Inflammatory macrophage treated with lipopolysaccharide for 4 hours (primary cell): ENCODE results near the gene DCDC1.

Source experiments
- DNase-seq: peaks from one replicate; pipeline ENCODE4 v3.0.0-alpha.2; 2020

Gene DCDC1

DNA sequence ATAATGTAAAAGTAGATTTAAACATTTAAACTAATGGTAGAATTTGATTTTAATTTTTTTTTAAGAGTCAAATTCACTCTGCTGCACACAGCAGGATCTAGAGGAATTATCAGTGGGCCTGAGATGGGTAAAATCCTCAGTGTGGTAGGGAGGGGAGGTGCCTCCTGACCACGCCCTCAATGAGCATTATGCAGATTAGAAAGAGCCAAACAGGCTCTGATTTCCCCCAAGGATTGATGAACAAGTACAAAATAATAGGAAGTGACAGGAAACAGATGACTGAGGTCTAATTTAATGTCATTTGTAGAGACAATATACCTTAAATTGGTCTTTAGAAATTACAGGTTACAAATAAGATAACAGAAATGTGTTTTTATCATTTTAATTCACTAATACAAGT lies 155.2 kb downstream of the DCDC1 start:
- no peak for DNase-seq

DNA sequence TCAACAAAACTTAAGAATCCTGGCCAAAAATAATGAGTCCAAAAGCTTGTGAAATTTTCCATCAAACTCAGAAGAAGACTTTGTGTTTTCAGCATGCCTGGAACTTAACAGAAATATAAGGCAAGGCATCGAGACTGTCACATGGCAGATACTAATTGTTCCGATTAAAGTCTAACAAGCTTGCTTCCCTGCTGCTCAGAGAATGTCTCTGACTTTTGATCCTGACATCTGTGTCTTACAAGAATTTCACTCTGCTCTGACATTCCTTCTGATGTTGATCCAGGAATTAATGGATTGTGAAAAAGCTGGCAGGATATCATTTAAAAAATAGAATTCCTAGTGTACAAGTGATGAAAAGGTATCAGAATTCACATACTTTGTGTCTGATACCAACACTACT lies 170.2 kb downstream of the DCDC1 start:
- no peak for DNase-seq

DNA sequence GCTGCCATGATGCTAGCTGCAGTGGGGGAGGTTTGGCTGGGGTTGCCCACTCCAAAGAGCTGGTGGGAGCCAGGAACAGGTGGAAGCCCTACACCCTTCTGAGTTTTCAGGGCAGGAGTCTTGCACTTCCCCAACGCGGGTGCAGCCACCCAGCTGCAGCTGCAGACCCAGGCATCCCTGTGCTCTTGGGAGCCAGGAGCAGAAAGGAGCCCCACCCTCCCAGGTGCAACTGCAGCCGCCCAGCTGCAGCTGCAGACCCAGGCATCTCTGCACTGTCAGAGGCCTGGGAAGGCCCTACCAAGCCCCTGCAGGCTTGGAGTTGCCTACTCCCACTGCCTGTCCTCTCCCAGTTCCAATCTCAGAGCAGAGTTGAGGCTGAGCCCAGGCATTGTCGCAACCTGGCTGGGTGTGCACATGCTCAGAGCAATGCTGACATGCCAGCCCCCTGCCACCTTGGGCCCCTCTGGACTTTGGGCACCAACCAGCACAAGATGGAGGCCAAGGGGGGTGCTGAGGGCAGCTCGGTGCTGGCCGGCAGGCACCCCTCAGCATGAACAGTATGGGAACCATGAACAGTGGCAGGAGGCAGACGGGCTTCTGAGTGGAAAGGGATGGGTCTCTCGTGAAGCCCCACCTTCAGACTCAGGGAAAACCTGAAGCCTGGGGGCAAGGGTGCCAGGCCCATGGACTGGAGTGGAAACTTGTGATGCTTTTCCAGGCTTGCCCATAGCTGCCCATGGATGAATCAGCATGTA lies 195.4 kb downstream of the DCDC1 start:
- no peak for DNase-seq

DNA sequence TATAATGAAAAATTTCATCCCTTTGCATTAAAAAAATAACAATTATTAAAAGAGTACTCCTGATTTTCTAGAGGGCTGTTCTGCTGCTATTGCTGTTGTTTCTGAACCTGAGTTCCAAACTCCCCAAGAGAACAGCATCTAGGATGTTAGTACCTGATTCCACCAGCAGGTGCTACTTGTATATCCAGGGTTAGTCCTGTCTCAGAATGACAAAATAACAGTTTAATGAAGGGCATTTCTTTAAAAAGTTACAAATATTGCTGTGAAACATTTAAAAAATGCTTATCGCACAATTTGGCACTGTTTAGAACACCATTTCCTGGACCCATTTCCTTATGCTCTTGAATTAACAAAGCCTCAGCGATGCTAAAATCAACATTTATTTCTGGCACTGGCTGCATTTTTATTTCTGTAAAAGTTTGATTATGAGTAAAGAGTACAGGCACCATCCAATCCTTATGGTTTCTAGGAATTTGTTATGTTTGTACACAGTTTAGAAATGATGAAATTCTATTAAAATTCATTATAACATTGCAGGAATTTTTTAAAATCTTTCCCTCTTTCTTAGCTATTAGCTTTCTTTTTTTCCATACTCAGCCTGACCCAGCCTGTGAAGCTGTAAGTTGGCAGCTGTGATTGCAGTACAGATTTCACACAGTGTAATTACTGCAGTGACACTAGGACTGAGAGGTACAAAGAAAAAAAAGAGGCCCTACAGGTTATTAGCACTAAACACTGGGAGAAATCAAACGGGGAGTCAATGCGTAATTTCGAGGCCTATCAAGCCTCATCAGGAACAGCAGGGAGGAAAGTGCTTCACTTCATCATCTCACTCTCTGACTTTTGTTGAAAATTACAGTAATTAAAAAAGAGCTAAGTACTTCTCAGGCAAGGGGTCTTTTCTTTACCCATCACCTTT lies 208.8 kb downstream of the DCDC1 start:
- no peak for DNase-seq

DNA sequence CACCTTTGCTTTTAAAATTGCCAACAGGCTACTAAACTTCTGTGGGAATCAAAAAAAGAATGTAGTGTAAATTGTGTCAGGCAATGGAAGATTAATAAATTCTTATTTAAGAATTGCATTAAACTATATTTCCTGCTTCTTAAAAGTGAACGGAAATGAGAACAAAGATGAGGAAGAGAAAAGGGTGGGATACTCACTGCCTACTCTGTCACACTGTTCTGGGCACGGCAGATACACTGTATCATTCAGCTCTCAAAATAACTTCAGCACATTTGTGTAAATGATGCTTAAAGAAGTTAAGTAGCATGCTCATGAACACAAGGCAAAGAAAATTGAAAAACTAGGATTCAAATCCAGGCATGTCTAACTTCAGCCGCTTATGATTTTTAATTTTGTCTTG lies 218.7 kb downstream of the DCDC1 start:
- DNase-seq, result no peak

DNA sequence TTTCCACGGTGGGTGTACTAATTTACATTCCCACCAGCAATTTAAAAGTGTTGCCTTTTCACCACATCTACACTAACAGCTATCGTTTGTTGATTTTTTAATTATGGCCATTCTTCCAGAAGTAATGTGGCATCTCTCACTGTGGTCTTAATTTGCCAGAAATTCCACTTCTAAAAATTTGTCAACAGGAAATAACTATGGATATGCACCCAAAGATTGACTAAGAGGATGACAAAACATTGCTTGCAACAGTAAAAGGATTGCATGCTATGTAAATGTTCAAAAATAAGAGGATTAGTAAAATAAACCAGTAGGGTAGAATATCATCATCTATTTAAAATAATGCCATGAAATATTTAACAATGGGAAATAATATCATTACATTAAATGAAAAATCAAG lies 219.5 kb downstream of the DCDC1 start:
- DNase-seq, result no peak

DNA sequence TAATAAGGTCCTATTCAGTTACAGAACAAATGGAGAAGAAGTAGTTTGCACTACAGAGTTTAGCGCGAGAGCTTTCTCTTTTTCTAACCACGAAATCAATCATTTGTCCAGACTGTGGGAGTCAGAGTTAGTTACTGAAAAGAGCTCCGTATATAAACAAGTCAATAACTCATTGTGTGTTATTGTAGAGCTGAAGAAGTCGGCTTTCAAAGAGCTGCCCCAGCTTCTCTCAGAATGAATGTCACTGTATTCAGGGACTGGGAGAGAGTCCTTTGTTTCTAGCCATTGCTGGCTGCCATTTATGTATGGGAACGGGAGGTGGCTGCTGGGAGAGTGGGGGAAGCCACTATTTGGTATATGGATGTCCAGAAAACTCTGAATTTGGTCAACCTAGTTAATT lies 227.8 kb downstream of the DCDC1 start:
- DNase-seq, result no peak

DNA sequence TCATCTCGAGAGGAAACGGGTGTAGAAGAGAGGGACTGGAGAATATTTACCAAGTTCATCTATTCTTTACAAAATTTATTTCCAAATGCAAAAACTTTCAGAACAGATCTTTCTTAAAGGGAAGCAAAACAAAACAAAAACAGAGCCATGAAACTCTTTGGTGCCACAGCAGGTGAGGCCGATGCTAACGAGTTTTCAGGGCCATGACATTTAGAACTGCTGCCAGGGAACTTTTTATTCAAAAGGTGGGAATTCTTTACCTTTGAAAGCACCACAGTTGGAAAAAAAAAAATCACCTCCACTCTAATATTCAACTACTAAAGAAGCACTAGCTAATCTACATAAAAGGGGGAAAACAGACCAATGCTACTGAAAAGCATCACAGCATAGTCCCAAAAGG lies 230.1 kb downstream of the DCDC1 start:
- DNase-seq, result no peak

DNA sequence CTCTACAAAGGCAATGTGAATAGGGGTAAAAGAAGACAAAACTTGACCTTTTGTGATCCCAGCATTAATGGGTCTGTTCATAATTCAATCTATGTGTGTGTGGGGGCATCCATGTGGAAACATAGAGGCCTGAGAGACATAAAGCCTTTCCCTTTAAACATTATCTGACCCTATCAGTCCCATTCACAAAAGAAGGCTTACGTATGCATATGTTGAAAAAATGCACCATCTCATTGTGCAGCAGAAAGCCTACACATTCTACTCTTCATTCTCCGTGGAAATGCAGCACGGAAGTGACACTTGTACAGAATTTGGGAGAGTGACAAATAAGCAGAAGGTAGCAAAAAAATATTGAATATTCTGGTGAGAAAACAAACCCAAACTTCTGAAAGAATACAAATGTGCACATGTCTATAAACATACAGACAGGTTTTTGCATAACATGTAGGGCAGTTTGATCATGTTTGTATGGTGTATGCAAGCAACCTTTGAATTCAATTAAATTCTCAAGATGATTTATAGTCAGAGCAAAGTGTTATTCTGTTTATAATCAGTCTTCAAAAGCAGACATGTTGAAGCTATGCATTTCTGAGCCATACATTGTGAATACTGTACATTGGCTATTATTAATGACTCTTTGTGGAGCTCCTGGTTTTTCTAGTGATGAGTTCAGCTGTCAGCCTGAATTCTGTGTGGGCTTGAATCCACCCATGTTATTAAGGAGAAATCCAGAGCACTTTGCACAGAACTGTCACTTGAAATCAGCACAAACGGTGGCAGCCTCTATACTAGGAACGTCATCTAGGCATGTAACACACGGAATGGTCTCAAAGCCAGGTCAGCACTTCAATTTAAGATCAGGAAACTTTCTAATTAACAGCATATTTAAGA lies 236.8 kb downstream of the DCDC1 start:
- DNase-seq, result no peak

DNA sequence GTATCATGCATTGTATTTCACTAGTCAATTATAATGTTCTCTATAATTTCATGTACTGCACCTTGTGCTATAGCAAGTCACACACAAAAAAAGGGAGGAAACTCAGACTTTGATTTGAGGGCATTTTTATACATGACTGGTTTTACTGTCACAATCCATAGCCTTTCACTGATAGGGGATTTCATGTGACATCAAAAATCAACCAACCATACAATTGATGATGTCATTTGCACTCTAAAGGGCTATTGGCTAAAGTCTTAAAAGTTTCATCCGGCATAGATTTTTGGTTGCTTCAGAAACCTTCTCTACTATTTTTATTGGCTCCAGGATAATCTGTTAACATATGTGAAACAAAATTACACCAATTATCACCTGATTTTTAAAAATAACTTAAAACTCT lies 237.8 kb downstream of the DCDC1 start:
- DNase-seq, result no peak

DNA sequence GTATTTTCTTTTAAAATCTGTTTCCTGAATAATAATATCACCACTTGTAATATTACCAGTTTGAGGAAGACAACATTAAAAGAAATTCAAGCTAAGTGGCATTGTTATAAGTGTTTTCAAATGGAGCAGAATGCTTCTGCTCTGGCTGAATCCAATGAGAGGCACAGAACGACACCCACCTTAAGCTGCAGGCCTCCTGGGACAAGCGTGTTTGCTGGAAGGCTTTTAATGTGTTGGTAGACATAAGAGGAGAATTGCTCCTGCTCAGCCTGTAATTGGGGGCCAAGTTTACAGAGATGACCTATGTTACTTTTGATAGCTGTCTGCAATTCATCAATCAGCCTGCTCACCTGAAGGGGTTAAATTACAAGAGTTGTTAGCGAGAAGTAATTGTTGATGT lies 242.2 kb downstream of the DCDC1 start:
- DNase-seq, result no peak

DNA sequence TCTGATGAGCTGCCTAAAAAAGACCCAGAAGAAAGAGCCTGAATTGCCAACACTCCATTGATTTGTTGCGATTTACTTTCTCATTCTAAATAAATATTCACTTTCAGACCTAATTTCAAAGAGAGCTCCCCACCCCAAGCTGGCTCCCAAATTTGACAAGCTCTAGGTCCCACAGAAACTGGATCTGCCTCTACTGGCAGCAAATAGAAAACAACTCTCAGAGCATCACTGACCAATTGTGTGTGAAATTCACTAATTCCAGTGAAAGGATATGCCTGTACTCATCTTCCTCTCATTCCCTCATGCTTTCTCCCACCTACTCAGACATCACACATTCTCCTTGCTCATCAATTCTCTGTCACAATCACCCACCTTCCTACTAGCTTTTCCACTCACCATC lies 249.1 kb downstream of the DCDC1 start:
- DNase-seq, result no peak

DNA sequence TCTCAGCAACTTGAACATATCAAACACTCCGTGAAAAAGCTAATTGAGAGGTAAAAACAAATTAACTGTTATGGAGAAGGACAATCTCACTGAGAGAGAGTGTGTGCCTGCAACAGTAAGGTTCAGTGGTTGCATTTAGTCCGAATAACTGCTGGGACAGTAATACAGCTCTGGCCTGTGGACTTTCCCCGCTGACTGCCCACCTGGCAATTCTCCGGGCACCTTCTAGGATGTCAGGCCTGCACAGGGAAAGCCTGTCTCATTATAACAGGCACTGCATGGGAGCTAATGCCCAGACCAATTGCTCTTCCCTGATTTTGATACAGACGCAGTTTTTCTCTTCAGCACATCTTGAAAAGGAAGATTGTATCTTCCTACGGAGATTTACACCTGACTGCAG lies 251.0 kb downstream of the DCDC1 start:
- DNase-seq, result no peak

DNA sequence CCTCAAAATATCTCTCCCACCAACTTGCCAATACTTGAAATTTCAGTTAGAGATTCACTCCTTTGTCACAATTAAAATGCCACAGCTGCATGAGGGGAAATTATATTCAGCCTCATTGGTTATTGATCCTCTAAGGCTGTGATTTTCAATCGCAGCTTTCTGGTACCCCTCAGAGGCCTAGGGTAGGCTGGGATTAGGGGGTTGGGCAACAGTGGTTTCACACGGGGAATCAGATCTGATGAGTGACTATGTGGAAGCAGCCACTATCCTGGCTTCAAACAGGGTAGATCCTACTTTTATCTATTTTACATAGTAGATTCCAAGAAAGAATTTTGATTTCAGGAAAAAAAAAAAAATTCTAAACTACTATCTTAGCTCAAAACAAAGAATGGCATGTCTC lies 252.5 kb downstream of the DCDC1 start:
- DNase-seq, result no peak

DNA sequence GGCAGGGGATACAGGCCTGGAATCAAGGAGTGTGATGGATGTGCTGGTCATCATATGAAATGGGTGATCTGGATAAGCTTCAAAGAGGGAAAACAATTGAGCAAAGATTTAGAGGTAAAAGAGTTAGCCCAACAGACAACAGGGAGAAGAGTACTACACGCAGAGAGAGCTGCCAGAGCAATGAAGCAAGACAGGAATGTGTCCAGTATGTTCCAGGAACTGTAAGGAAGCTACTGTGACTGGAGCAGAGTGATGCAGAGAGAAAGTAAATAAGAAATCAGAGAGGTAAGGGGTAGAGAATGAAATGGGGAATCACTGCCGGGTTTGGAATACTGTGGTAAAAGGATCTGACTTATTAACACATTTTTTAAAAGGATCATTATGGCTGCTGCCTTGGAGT lies 255.1 kb downstream of the DCDC1 start:
- no peak for DNase-seq

DNA sequence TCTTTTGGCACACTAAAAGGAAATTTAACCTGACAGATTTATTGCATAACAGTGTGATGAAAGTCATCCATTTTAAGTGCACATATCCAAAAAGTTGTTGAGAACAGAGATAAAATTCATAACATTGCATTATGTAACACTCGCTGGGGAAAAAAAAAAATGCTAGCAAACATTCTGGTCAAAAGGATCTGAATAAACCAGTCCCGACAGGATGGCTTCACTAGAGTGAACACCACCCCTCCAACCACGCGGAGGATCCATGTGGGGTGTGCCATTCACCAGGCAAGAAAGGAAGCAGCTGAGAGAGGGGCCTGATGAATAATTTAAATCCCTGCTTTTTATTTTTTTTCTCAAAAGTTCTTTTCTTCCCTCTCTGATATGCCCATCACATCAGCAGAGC lies 258.7 kb downstream of the DCDC1 start:
- no peak for DNase-seq

DNA sequence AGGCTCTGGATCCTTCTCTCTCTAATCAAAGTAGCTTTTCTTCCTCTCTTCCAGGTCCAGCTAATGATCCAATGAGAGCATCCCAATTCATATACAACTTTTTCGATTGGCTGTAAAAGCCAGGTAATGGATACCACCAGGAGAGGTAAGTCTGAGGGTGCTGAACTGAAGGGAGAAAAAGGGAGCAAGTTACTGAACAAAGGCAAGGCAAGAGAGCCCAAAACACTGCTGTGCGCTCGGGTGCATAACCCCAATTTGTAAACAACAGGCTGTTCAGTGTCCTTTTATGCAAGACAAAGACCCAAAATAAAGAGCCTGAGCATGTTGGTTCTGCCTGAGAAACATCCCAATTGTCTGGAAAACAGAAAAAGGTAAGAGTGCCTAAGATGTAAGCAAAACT lies 260.1 kb downstream of the DCDC1 start:
- DNase-seq, result no peak

DNA sequence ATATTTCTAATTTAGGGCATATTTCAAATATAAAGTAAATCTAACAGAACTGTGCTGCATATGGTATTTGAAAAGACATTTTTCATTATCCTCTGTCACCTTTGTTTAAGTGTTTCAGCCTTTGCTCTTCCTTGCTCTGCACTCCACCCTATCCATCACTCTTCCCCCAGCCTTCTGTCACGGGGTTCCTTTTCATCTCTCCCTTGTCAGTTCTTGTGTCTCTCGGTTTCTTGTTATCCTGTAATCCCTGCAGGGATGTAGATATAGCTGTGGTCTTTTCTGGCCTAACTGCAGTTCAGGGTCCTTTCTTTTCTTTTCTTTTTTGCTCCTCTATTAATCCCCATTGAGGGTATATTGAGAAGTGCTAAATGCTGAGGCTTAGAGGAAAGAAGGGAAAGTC lies 261.9 kb downstream of the DCDC1 start:
- DNase-seq, result no peak

DNA sequence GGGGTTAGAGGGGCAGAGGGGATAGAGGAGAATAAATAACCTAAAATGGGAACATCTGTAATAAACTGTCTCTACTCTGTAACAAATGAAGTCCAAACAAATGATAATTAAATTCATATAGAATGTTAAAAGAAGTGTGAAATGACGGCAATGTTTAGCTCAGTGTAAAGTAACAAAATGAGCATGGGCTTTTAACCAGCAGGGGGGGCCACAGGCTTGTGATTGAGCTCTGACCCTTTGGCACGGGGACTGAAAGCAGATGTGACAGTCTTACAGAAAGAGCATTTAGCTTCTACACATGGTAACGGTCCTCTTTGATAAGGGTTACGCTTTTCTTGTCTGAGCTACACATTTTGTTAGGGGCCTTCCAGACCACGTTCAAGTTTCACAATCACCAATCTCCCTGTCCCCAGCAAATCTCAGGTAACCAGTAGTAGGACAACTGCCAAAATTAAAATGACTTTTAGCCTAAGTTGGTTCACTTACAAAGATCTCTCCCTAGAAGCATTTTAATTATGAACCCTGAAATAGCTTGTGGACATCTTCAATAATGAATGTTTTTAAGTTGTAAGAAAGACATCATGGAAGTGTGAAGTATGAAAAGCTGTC lies 262.5 kb downstream of the DCDC1 start:
- peak; percentile 25 for DNase-seq

DNA sequence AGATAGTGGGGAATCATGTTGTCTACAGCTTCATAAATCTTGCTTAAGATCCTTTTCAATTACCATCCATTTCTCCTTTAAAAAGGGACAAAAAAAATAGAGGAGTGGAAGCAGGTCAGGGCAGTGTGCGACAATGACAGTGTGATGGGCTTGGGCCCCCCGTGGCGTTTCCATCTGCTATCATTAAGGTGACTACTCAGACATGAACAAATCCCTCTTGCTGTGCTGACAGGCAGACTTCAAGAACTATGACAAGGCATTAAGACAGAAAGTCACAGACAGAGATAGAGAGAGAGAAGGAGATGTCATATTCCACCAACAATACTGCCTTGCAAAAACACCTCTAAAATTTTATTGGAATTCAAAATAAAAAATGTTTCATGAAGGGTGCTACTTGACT lies 263.2 kb downstream of the DCDC1 start:
- DNase-seq, result no peak

DNA sequence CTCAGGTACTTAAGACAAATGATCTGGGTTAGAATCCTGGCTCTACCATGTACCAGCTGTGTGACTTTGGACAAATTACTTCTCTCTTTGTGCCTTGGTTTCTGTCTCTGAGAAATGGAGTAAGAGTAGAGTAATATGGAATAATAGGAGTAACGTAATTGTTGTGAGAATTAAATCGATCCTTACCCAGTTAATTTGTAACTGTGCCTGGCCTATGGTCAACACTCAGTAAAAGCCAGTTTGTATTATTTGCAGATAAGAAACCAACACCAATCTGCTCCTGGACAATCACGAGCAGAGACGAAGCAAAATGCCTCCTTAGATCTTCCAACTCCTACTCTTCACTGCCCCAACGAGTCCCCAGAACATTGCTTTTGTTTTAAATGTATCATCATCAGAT lies 266.7 kb downstream of the DCDC1 start:
- no peak for DNase-seq

DNA sequence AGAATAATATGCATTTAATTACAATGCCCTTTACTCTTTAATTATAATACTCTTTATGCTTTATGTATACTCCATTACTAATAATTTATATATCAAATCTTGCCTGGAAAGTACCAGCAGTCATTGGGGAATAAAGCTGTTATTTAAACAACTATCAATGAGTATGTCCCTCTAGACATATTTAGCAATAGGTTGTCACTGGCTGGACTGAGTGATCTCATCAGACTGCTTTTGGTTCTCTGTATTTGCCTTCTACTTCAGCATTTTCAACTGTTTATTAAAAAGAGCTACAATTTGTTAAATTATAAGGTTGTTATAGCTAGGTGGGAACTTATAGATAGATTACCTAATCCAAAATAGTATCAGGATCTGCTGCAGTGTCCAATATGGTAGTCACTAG lies 267.2 kb downstream of the DCDC1 start:
- DNase-seq, result no peak
